ENCODE data around the gene NOTUM. TPM values are rescaled to one million over a fixed set of nuclear protein-coding genes. Genes with fewer than 3 reads are reported as not detected.

Gene NOTUM
- total and polyA plus RNA-seq, 9 of the 15 experiments (the other 6 are each of a cell fraction or from before 2014, with no cell fraction given) = 0.03 to 14.0 (median 4.1) TPM

DNA sequence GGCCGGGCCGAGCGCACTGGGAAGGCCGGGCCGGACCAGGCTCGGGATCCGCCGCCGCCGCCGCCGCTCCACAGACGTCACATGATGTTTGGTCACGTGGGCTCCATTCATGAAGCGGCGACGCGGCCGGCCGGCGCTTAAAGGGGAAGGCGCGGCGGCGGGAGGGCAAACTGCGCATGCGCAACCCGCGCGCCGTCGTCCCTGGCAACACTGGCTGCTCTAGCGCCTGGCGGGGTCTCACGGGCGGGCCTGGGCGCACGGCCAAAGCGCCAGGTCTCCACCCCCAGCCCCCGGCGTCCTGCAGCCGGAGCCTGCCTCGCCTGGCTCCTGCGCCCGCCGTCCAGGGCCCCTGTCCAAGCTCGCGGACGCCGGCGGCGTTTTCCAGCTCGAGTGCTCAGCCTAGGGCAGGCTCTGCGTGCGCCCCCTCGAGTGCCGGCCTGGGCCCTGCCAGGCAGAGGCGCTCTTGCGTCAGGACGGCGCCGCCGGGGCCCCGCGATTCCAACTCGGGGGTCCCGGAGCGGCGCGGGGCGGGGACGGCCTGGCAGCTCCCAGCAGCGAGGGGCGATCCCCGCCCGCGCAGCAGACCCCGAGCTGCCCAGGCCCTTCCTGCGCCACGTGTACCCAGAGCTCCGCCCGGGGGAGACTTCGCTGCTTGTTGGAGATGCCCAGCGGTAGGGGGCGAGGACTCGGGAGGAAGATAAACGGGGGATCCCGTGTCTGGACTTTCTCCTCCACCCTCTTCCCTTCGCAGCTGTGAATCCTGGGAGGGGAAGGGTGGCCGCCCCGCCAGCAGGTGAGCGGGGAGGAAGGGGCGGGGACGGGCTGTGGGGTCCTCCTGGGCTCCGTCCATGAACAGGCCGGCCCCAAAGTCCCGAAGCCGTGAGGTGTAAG, 33.1 kb downstream of the NOTUM start, which contains the start of gene MAFG (continued):
- peak; percentile 33 to 80; a peak in 3 of 4 replicates for TF ChIP-seq NONO (IDR thresholded peaks at IDR 0.05; ENCODE audit: low read depth in 2 of 2, low read length in 1 of 2)
- 0 out of 2 replicates have a peak, but pooled peaks have one; percentile 22 for TF ChIP-seq HDAC2 (IDR thresholded peaks at IDR 0.05)
- TF ChIP-seq CEBPG (CRISPR knock-in tag; IDR thresholded peaks at IDR 0.05) = peak; percentile 78
- peak in 1 of 2 experiments; percentile 26; a peak in 1 of 4 replicates for TF ChIP-seq CEBPG (tag; conservative IDR thresholded peaks at IDR 0.05 in 1 of 2, IDR thresholded peaks at IDR 0.05 in 1 of 2)
- TF ChIP-seq ZNF12 (CRISPR knock-in tag; IDR thresholded peaks at IDR 0.05) = 0 out of 2 replicates have a peak, but pooled peaks have one; percentile 59
- peak; percentile 39; the same call in 1 of the 2 replicates for TF ChIP-seq EP400 (IDR thresholded peaks at IDR 0.05)
- TF ChIP-seq TBP (optimal IDR thresholded peaks at IDR 0.05; ENCODE audit: low read depth, low read length) = peak; percentile 54
- TF ChIP-seq, protein P1, sequence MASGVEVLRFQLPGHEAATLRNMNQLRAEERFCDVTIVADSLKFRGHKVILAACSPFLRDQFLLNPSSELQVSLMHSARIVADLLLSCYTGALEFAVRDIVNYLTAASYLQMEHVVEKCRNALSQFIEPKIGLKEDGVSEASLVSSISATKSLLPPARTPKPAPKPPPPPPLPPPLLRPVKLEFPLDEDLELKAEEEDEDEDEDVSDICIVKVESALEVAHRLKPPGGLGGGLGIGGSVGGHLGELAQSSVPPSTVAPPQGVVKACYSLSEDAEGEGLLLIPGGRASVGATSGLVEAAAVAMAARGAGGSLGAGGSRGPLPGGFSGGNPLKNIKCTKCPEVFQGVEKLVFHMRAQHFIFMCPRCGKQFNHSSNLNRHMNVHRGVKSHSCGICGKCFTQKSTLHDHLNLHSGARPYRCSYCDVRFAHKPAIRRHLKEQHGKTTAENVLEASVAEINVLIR (CRISPR knock-in tag; IDR thresholded peaks at IDR 0.05) = peak; percentile 45; the same call in 1 of the 2 replicates
- TF ChIP-seq, protein P2, sequence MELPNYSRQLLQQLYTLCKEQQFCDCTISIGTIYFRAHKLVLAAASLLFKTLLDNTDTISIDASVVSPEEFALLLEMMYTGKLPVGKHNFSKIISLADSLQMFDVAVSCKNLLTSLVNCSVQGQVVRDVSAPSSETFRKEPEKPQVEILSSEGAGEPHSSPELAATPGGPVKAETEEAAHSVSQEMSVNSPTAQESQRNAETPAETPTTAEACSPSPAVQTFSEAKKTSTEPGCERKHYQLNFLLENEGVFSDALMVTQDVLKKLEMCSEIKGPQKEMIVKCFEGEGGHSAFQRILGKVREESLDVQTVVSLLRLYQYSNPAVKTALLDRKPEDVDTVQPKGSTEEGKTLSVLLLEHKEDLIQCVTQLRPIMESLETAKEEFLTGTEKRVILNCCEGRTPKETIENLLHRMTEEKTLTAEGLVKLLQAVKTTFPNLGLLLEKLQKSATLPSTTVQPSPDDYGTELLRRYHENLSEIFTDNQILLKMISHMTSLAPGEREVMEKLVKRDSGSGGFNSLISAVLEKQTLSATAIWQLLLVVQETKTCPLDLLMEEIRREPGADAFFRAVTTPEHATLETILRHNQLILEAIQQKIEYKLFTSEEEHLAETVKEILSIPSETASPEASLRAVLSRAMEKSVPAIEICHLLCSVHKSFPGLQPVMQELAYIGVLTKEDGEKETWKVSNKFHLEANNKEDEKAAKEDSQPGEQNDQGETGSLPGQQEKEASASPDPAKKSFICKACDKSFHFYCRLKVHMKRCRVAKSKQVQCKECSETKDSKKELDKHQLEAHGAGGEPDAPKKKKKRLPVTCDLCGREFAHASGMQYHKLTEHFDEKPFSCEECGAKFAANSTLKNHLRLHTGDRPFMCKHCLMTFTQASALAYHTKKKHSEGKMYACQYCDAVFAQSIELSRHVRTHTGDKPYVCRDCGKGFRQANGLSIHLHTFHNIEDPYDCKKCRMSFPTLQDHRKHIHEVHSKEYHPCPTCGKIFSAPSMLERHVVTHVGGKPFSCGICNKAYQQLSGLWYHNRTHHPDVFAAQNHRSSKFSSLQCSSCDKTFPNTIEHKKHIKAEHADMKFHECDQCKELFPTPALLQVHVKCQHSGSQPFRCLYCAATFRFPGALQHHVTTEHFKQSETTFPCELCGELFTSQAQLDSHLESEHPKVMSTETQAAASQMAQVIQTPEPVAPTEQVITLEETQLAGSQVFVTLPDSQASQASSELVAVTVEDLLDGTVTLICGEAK (IDR thresholded peaks at IDR 0.05) = 0 out of 2 replicates have a peak, but pooled peaks have one; percentile 30
- TF ChIP-seq, protein P2 (CRISPR knock-in tag; IDR thresholded peaks at IDR 0.05) = no peak
- TF ChIP-seq MED1 (CRISPR knock-in tag; IDR thresholded peaks at IDR 0.05; ENCODE audit: borderline replicate concordance) = no peak
- no peak for TF ChIP-seq CC2D1A (IDR thresholded peaks at IDR 0.05)
- no peak for TF ChIP-seq SETDB1 (IDR thresholded peaks at IDR 0.05; ENCODE audit: low read length)
- no peak for TF ChIP-seq ESRRB (CRISPR knock-in tag; IDR thresholded peaks at IDR 0.05; ENCODE audit: borderline replicate concordance)
- TF ChIP-seq ZNF695 (CRISPR knock-in tag; IDR thresholded peaks at IDR 0.05) = no peak
- TF ChIP-seq, protein P3, sequence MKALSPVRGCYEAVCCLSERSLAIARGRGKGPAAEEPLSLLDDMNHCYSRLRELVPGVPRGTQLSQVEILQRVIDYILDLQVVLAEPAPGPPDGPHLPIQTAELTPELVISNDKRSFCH (CRISPR knock-in tag; IDR thresholded peaks at IDR 0.05) = no peak
- TF ChIP-seq, protein P3 (tag; IDR thresholded peaks at IDR 0.05) = peak; percentile 71
